ENCODE data around the gene ZNF491.
A peak's percentile ranks its signal among the peaks of the same experiment; 100 is the strongest.
"Not testable (repeated sequence)": the region's sequence is repeated elsewhere in the genome, so short reads cannot be mapped to it uniquely, and the experiment has no call there.

Gene ZNF491

DNA sequence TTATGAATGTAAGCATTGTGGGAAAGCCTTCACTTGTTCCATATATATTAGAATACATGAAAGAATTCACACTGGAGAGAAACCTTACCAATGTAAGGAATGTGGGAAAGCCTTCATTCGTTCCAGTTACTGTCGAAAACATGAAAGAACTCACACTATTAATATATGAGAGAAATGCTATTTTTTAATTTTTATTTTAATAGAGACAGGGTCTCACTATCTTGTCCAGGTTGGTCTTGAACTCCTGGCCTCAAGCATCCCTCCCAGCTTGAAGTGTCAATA lies 8.7 kb downstream of the ZNF491 start:
- DNase-seq = no peak

DNA sequence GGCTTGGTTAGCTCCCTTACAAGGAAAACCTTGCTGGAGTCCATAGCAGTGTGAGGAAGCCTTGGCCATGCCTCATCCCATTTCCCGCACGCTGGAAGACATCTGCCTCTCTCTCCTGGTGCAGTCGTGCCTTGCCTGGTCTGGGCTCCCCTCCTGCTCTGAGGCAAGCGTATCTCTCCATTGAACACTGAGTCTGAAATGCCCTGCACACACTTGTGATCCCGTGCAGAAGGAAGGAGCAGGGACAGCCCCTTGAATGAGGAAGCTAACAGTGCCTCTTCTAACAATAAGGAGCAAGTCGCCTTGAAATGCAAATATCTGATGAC lies 15.3 kb downstream of the ZNF491 start:
- DNase-seq = no peak

DNA sequence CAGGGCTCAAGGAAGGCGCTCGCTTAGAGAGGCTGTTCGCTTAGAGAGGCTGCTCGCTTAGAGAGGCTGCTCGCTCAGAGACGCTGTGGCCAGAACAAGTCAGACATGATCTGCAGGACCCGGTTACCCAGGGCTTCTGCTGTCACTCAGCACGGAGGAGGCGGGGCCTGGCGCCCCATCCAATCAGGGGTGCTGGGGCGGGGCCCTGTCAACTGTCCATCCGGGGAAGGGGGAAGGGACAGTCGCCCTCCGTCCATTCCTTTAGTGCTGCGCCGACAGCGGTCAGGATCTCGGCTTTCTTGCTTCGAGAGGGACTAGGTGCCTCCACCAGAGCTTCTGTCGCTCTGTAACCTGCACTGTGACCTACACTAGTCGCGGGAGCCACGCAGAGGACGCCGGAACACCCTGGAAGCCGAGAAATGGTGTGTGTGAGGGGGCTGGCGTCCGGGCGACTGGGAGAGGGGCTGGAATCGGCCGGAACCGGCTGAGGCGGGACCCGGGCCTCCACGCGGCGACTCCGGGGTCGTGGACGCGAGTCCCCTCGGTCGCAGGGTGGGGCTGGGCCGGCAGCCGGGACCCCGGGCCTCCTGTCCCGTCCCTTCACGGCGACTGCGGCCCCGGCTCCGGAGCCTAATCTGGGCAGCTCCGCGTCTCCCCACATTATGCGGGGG lies 15.8 kb downstream of the ZNF491 start, which contains the start of gene ZNF440:
Gene ZNF440 (plus strand): TSS at position 245 of the 671 bp plus-strand sequence. CDS start 175 bp downstream, at position 420.
- DNase-seq = peak; percentile 92

DNA sequence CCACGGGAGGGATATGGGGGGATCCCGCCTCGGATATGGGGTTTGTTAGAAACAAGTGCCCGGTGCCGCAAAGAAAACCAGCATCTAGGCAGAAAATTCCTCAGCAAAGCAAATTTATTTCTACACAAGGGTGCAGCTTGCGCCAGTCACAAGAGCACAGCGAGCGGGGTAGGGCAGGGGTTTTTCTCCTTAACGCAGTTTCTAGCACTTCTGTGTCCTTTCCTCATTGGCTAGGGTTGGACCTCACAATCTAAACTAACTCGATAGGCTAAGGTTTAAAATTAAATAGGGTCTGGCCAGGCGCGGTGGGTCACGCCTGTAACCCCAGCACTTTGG lies 16.3 kb downstream of the ZNF491 start:
- no peak for DNase-seq

DNA sequence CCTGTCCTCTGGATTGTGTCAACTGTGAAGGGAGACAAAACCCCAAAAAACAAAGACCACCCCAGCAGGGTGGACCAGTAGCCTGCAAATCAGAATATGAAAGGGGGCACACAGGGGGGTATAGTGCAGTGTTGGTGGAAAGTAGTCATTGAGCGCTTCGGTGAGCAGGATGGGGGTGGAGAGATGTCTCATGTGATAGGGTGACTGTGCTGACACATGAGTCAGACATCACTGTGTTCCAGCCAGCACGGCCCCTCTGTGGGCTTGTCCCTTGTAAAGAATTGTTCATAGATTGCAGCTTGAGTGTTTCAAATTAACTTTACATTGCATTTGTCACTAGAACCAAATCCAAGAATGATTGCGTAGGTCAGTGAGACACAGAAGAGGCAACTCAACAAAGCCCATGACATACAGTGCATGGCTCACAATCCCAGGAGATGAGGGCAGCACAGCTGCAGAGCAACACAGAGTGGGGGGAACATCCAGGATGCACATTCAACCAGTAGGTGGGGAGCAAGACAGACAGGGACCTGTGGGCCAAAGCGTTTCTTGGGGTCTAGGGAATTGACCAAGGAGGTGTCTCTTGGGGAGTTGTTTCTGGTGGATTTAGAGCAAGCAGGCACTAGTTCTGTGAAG lies 23.3 kb downstream of the ZNF491 start:
- DNase-seq = no peak

DNA sequence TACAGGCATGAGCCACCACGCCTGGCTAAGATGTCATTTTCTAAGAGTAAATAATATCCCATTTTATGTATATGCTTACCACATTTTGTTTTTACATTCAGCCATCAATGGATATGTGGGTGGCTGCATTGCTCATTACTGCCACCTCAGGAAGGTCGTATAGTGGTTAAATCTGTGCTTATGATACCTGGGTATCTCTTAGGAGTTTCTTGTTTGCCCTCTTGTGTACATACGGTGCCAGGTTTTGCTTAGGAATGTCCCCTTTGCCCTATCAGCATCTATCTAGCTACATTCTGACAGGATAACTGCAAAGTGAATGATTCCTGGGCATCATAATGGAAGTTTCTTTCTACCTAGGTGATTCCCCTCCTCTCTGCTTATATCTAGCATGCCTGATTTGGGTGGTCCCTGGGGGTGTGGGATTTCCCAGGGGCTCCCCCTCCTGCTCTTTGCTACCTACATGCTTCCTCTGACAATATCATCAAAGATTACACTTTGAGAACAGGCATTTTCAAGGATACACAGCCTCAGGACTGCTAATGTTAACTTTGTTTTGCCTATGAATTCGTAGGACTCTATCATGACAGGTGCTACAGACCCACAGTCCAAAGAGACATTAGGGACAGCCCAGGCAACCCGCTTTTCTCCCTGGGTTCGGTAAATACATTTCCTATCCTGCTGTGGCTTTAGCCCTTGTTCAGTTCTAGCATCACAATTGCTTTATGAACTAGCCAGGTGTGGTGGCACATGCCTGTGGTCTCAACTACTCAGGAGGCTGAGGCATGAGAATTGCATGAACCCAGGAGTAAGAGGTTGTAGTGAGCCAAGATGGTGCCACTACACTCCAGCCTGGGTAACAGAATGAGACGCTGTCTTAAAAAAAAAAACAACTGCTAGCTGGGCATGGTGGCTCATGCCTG lies 30.9 kb downstream of the ZNF491 start:
- not testable (repeated sequence) for DNase-seq

DNA sequence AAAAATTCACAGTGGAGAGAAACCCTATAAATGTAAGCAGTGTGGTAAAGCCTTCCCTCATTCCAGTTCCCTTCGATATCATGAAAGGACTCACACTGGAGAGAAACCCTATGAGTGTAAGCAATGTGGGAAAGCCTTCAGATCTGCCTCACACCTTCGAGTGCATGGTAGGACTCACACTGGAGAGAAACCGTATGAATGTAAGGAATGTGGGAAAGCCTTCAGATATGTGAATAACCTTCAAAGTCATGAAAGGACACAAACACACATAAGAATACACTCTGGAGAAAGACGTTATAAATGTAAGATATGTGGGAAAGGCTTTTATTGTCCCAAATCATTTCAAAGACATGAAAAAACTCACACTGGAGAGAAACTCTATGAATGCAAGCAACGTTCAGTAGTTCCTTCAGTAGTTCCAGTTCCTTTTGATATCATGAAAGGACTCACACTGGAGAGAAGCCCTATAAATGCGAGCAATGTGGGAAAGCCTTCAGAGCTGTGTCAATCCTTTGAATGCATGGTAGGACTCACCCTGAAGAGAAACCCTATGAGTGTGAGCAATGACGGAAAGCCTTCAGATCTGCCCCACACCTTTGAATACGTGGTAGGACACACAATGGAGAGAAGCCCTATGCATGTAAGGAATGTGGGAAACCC lies 34.1 kb downstream of the ZNF491 start:
- no peak for DNase-seq

DNA sequence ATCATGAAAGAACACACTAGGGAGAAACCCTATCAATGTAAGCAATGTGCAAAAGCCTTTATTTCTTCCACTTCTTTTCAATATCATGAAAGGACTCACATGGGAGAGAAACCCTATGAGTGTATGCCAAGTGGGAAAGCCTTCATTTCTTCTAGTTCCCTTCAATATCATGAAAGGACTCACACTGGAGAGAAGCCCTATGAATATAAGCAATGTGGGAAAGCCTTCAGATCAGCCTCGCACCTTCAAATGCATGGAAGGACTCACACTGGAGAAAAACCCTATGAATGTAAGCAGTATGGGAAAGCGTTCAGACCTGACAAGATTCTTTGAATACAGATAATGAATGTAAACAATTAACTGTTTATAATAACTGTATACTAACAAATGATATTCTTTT lies 35.2 kb downstream of the ZNF491 start:
- no peak for DNase-seq

DNA sequence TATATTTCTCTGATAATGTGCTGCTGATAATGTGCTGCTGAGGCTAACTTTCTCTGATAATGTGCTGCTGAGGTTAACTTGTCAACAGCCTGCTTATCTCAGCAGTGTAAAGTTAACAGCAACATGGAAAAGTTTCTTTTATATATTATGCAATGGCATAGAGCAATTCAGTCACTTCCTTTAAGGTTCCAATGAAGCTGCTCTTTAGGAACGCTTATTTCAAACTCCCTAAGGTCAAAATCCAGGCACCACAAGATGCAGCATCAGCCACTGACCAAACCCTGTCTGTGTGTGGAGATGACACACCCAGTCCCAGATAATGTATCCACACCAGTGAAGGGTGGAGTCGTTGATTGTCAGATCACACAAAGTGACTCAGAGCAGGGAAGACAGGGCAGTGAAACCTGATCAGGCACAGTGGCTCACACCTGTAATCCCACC lies 37.3 kb downstream of the ZNF491 start:
- not testable (repeated sequence) for DNase-seq

DNA sequence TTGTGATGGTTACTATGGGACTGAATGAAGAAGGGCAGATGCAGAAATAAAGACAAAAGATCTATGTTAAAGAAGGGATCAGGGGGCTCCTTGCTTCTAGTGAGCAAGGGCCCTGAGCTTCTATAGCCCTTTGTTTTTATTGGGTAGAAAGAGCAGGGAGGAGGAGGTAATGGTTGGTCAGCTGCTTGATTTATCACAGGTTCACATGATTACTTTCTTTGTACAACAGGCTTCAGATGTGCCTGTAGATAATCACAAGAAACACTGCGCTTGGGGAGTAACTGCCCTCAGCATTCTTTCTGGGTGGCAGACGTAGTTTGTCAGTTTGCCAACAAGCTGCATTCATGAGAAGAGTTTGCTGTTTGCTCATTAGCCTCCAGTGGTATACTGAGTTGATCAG lies 45.4 kb downstream of the ZNF491 start:
- DNase-seq = no peak

DNA sequence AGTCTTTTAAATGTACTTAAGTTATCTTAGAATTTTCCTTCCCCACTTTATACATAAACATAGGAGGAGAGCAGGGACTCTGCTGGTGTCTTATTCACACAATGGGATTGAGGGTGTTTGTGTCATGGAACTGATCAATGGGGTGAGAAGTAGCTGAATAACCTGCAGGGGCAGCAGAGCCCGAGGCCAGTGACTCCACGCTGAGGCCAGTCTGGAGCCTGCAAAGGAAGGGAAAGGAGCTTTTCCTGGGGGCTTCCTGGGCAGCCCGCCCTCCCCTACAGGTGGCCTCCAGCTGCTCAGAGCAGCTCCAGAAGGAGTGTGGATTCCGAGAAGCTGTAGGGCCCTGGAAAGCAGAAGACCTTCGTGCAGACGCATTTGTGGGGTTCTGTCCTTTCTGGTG lies 49.3 kb downstream of the ZNF491 start:
- DNase-seq = not testable (repeated sequence)

DNA sequence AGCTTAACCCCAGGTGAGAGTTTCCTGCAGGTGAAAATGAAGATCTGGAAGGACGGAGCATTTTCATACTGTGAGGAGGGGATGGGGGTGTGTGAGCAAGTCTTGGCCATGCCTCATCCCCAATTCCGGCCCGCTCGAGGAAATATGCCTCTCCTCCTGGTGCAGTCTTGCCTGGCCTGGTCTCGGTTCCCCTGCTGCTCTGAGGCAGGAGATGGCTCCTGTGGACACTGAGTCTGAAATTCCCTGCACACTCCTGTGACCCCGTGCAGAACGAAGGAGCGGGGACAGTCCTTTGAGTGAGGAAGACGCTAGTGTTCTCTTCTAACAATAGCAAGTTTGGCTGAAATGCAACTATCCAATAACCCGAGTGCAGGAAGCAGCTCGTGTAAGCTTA lies 49.9 kb downstream of the ZNF491 start:
- no peak for DNase-seq

DNA sequence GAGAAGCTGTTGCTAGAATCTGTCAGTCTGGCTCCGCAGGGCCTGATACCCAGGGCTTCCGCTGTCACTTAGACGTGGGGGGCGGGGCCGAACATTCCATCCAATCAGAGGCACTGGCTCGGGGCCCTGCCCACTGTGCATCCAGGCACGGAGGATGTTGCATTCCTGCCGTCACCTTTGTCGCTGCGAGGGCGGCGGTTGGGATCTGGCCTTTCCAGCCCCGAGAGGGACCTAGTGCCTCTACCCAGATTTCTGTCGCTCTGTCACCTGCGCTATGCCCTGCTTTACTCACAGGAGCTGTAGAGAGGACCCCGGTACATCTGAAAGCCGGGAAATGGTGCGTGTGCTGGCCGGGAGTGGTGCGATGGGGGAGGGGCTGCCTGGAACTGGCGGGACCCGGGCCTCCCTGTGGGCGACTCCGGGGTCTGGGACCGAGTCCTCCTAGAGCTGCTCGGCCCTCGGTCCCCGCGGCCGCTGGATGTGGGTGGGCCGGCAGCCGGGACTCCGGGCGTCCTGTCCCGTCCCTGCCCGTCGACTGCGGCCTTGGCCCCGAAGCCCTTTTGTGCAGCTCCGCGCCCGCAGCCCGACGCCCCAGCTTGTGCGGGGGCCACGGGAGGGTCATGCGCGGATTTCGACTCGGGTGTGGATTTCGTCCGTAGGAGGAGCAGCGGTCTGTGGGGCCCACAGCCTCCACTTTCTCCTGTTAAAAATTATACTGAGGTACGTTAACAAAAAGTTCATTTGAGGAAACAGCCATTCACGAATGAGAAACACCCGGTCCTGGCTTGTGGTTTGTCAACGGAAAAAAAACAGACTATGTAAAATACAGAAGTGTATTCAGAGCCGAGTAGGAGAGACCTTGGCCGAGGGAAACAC lies 50.5 kb downstream of the ZNF491 start, which contains the start of gene ZNF439:
Gene ZNF439 (plus strand): TSS at position 133 of the 876 bp plus-strand sequence. CDS start 142 bp downstream, at position 275.
- DNase-seq = peak; percentile 92

DNA sequence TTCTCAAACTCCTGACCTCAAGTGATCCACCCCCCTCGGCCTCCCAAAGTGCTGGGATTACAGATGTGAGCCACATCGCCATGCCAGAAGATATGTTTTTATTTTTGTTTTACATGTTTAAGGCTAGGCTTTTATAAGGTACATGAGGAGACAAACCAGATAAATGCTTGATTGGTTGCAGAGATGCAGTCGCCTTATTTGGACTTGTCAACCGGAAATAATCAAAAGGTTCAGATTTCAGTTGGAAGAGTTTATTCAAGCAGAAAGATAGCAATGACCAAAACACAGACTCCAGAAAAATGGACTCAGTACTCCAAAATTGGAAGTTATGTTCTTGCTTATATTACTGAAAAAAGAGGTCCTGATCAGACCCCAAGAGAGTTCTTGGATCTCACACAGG lies 52.0 kb downstream of the ZNF491 start:
- DNase-seq = not testable (repeated sequence)

DNA sequence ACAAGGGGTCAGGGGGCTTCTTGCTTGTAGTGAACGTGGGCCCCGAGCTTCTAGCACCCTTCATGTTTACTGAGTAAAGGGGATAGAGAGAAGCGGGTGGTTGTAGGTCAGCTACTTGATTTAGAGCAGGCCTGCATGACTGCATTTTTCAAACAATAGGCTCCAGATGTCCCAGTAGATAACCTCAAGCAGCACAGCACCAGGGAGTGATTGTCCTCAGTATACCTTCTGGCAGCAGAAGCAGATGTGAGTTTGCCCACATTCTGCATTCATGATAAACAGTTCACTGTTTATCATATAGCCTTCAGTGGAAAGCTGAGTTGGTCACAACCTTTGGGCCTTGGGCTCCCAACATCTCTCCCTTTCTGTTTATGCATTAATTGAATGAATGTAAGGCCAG lies 55.0 kb downstream of the ZNF491 start:
- DNase-seq = no peak

DNA sequence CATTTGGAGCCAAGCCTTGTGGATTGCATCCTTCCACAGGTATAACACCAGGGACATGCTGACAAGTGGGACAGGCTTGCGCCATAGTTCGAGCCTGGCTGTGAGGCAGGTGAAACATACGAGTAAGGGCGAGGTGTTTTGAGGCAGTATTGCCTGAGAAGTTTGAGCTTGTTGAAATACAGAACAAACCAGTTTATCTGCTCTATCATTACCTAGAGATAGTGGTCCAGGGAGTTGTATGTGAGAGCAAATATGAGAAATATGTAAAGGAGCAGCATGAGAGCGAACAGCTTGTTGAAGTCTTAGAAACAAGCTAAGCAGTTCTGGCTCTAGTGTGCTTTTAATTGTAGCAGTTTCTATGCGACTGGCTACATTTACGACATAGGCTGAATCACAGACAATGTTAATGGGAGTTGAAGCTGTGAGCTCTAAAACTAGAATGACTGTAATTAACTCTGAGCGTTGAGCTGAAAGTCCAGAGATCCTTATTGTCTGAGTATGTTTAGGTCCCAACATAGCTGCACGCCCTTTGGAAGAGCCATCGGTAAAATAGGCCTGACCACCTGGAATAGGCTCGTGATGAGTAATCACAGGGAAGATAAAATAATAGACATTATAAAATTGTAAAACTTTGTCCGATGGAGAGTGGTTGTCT lies 58.4 kb downstream of the ZNF491 start:
- no peak for DNase-seq

All from activated CD8-positive, alpha-beta memory T cell treated with anti-CD3 and anti-CD28 coated beads, Interleukin-2, amount 50 U/mL, for 48 hours (primary cell).